ENCODE measurements around the gene IPCEF1. TPM values are rescaled to one million over a fixed set of nuclear protein-coding genes. Genes with fewer than 3 reads are reported as not detected.
A peak's percentile ranks its signal among the peaks of the same experiment; 100 is the strongest.

The IPCEF1 gene
- polyA plus RNA-seq, 6 donors from 2014 or later, result 0.13 to 1.0 (median 0.44) TPM; not detected in 2

DNA sequence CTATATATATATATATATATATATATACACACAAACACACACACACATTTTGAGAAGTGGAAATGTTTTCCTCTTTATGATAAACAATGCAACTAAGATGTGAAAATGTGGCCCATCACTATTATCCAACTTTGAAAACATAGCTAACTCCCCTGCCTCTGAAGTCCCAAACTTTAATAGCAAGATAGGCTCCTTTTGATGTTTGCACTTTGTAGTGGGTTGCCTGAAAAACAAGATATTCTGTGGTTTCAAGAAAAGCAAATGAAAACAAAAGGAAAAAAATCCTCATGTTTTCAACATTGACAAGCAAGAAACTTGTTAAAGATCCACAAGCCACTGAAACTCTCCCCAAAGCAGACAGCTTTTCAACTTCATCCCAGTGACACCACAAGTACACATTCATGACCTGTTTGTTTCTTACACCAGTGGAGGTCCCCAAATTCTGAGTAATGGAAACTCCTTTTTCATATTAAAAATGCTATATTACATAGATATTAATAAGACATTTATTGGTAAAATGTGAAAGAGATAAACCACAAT lies 90.0 kb downstream of the IPCEF1 start:
- H3K4me3 Mint-ChIP-seq, result no peak overlapping the region
- DNase-seq (no peak), ATAC-seq (ENCODE audit: low read depth in 2 of 2) (no peak)
- no peaks in the 10 kb centered on the region for H3K36me3 Mint-ChIP-seq
- H3K9me3 Mint-ChIP-seq, result peaks cover 0 to 11% (median 3%) of the 10 kb centered on the region in 7 donors
- H3K4me1 Mint-ChIP-seq, result peaks cover 0 to 10% (median 6%) of the 10 kb centered on the region in 3 donors
- no peak overlapping the region for H3K27ac Mint-ChIP-seq
- H3K27me3 Mint-ChIP-seq, result no peaks in the 10 kb centered on the region

DNA sequence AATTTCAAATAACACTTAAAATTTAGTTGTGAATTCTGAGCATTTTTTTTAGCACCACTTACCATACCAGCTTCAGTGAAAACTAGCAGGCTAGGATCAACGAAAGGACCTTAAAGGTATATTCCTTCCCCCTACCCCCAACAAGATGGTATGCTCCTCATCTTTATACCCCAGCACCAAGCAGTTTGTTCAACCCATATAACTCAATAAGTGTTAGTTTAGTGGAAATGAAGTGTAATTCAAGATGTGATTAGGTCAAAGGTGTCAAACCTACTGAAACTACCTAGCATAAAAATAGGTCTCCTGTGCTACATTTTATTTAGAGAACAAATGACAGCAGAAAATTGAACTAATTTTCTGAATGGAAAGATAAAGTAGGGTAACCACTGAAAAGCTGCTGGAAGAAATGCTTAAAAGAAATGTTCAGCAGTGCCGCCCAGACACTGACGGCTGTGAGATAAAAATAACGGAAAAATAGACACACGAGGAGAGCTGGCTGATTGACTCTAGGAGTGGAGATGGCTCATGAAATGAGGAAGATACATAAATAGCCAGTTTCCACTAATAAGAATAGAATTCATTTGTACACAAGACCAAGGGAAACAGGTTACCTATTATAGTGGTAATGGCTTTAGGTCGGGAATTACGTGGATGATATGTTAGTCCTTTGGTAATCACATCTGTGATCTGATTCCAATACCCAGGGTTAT lies 94.8 kb downstream of the IPCEF1 start:
- Mint-ChIP-seq H3K36me3 (no peaks in the 10 kb centered on the region), H3K27me3 (peaks cover 0 to 9% (median 0%) of the 10 kb centered on the region in 3 donors), H3K4me3 (no peak overlapping the region), H3K4me1 (peaks cover 12 to 34% (median 27%) of the 10 kb centered on the region in 3 donors), H3K9me3 (peaks cover 0 to 17% (median 6%) of the 10 kb centered on the region in 7 donors), H3K27ac (peak overlapping the region in 1 of 6 donors; percentile 16)
- peak in 1 of 2 donors; percentile 54 for ATAC-seq (ENCODE audit: low read depth in 2 of 2)
- DNase-seq, result no peak

DNA sequence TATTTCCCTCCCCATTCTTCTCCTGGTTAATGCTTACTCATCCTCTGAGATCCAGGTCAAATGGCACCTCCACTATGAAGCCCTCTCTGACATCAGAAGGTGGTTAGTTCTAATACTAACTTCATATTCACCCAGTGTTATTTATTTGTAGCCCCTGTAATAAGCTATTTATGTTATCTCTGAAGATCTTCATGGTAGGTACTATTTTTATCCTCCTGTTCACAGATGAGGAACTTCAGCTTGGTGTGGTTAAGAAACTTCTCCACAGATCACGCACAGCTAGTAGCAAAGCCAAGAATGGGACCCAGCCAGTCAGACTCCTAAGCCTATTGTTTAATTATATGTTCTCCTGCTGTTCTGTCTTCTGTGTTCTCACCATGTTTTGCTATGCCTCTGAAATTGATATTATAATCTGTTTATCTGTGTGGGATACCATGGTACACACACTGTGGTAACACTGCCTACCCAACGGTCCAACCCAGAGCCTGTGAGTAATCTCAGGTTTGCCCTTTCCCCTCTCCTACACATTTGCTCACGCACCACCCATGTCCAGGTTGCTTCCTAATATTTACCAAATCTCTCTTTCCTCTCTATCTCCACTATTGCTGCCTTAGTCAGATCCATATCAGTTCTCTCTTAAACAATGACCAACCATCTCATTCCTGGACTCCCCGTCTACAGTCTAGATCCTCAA lies 98.4 kb downstream of the IPCEF1 start:
- peaks cover 10 to 35% (median 15%) of the 10 kb centered on the region in 7 donors for H3K9me3 Mint-ChIP-seq
- H3K4me3 Mint-ChIP-seq, result peak overlapping the region in 4 of 8 donors; percentile 2 to 57 (median 17)
- DNase-seq (no peak), ATAC-seq (ENCODE audit: low read depth in 2 of 2) (peak in 1 of 2 donors; percentile 62)
- H3K27me3 Mint-ChIP-seq, result peaks cover 0 to 13% (median under 1%) of the 10 kb centered on the region in 3 donors
- peak overlapping the region in 1 of 6 donors; percentile 4 for H3K27ac Mint-ChIP-seq
- peaks cover 0 to 16% of the 10 kb centered on the region in 2 donors for H3K36me3 Mint-ChIP-seq
- H3K4me1 Mint-ChIP-seq, result peaks cover 12 to 34% (median 27%) of the 10 kb centered on the region in 3 donors

DNA sequence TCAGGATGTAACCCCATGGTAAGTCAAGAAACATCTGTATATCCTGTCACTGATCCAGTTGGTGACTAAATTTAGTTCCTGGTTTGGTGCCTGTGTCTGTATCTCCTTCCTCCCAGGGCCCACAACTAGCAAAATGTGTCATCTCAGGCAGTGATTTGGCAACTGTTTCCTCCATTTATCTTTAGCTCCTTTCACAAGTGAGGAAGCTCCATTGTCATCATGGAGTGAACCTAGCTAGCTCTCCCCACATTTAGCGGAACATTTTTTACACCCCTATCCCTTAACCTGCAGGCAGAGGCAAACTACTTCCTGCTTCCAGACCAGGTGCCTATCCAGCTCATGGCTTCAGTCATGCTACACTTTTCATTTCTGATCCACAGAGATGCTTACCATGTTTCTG lies 99.5 kb downstream of the IPCEF1 start:
- DNase-seq (no peak), ATAC-seq (ENCODE audit: low read depth in 2 of 2) (no peak)
- H3K27me3 Mint-ChIP-seq, result peaks cover 4 to 15% (median 7%) of the 10 kb centered on the region in 3 donors
- H3K4me3 Mint-ChIP-seq, result peak overlapping the region in 2 of 8 donors; percentile 10 to 65
- peaks cover 12 to 28% (median 26%) of the 10 kb centered on the region in 3 donors for H3K4me1 Mint-ChIP-seq
- no peak overlapping the region for H3K27ac Mint-ChIP-seq
- H3K36me3 Mint-ChIP-seq, result peaks cover 0 to 16% of the 10 kb centered on the region in 2 donors
- H3K9me3 Mint-ChIP-seq, result peaks cover 10 to 35% (median 16%) of the 10 kb centered on the region in 7 donors

DNA sequence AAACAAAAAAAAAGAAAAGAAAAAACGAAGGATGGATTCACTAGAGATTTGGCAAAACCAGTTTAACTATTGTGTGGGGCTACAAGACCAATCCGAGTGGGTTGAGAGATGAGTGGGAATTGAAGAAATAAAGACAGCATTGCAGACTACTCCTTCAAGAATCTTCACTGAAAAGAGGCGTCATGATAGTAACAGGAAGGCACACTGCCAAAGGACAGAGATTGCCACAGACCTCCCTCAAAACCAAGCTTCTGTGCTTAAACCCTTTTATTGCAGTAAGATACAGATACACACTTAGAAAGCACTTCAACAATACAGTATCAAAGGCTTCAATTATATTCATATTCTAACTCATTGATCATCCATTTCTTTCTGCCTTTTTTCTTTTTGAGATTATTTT lies 103.9 kb downstream of the IPCEF1 start:
- peaks cover 8 to 14% (median 10%) of the 10 kb centered on the region in 3 donors for H3K27me3 Mint-ChIP-seq
- peaks cover 10 to 19% (median 19%) of the 10 kb centered on the region in 3 donors for H3K4me1 Mint-ChIP-seq
- no peak overlapping the region for H3K4me3 Mint-ChIP-seq
- ATAC-seq (ENCODE audit: low read depth in 2 of 2) (no peak), DNase-seq (no peak)
- H3K27ac Mint-ChIP-seq, result no peak overlapping the region
- H3K36me3 Mint-ChIP-seq, result peaks cover 0 to 16% of the 10 kb centered on the region in 2 donors
- peaks cover 10 to 35% (median 18%) of the 10 kb centered on the region in 7 donors for H3K9me3 Mint-ChIP-seq

DNA sequence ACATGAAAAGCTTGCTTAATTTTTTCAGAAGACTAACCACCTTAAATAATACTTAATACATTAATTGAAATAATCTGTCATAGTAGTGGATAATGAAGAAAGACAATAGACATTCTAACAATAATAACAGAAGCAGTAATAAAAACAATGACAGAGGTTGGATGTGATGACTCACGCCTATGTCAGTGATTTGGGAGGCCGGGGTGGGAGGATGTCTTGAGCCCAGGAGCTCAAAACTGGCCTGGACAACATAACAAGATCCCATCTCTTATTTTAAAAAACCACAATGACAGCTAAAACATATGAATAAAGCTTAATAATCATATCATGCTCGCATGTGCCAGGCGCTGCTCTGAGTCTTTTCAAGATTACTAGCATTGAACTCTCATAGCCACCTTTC lies 105.5 kb downstream of the IPCEF1 start:
- ATAC-seq (ENCODE audit: low read depth in 2 of 2) (no peak), DNase-seq (no peak)
- Mint-ChIP-seq H3K27me3 (peaks cover 8 to 15% (median 14%) of the 10 kb centered on the region in 3 donors), H3K9me3 (peaks cover 10 to 22% (median 13%) of the 10 kb centered on the region in 7 donors), H3K27ac (no peak overlapping the region), H3K4me1 (peaks cover 7 to 20% (median 18%) of the 10 kb centered on the region in 3 donors), H3K4me3 (no peak overlapping the region), H3K36me3 (peaks cover 0 to 9% of the 10 kb centered on the region in 2 donors)

DNA sequence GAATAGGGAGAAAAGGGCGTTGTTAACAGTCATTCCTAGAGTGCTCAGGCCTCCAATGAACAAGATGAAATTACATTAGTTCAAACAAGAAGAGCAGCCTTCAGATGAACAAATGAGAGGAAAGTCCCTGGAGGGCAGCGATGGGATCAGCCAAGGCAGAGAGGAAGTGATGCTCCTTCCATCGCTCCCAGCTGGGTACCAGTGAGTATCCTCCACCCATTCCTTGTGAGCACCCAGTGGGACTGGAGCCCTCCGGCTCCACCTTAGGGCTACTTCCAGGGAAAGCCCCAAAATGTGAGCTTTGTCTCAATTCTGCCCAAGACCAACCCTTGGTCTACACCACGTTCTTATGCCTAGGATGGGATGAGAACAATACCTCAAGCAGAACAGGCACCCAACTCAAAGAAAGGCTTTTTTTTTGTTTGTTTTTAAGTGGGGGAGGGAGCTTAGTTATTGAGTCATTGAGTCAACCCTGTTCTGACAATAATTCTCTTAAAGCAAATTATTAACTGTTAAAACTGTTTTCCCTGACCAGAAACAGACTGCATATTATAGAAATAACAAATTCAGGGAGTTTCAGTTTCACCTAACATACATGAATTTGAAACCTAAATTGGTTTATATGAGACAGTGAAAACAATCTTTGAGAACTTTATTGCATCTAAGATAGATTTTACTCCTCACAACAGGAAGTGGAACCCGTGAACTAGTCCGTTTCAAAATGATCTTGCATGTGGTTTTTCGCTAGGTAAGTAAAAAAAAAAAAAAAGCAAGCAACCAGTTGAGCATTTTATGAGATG lies 106.9 kb downstream of the IPCEF1 start:
- Mint-ChIP-seq H3K36me3 (no peaks in the 10 kb centered on the region), H3K4me3 (peak overlapping the region in 6 of 8 donors; percentile 17 to 64 (median 48)), H3K9me3 (peaks cover 3 to 9% (median 5%) of the 10 kb centered on the region in 7 donors), H3K27ac (peak overlapping the region in 1 of 6 donors; percentile 4), H3K4me1 (peaks cover 7 to 20% (median 18%) of the 10 kb centered on the region in 3 donors), H3K27me3 (peaks cover 12 to 20% (median 13%) of the 10 kb centered on the region in 3 donors)
- ATAC-seq (ENCODE audit: low read depth in 2 of 2), result peak in 1 of 2 donors; percentile 51
- DNase-seq, result peak; percentile 7

DNA sequence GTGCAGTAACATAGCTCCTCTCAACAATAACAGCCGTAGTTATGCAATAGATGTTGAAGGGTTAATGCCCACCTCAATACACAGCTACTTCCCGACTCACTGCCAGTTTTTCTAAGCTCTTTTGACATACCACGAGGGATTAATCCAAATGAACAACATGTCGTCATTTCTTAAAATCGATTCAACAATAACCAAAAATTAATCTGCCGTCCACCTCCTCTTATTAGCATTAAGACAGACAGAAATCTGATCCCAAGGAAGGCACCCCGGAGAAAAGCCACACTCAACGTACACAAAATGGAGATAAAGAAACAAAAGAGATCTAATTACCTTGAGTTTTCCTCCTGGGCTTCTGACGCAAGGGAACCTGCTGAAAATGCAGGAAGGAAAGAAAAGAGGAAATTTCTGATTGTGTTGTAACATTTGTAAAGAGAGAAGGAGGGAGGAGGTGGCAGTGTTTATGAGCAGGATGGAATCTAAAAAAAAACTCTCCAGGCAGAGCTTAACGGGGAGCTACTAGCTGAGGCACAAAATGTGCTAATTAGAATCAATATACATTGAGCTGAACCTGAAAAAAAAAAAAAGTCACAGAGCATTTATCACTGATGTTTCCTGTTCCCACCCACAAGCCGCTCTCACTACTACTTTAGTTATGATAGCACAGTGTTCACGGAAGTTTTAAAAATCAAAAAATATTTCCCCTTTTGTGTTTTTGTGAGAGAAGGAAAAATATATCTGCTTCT lies 109.3 kb downstream of the IPCEF1 start:
- ATAC-seq (ENCODE audit: low read depth in 2 of 2), result peak in 1 of 2 donors; percentile 39
- Mint-ChIP-seq H3K27ac (no peak overlapping the region), H3K36me3 (no peaks in the 10 kb centered on the region), H3K4me3 (peak overlapping the region in 1 of 8 donors; percentile 22), H3K9me3 (peaks cover 0 to 9% (median 0%) of the 10 kb centered on the region in 7 donors), H3K27me3 (peaks cover 13 to 20% (median 16%) of the 10 kb centered on the region in 3 donors), H3K4me1 (peaks cover 7 to 20% (median 18%) of the 10 kb centered on the region in 3 donors)
- no peak for DNase-seq

DNA sequence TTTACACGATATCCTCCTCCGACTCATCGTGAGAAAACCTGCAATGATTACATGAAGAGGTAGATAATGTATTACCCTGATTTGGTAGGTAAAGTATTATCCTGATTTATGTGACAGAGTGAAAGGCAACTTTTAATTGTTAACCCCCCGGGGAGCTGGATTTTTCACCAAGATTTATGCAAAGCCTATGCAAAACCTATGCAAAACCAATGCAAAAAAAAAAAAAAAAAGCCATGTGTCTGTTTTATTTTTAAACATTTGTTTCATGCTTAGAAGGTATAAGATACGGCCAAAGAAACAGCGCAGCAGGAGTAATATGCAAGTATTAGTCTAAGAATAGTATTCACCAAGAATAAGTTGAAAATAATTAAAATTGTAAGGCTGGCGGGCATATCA lies 109.9 kb downstream of the IPCEF1 start:
- ATAC-seq (ENCODE audit: low read depth in 2 of 2) (no peak), DNase-seq (no peak)
- peaks cover 0 to 5% (median 0%) of the 10 kb centered on the region in 7 donors for H3K9me3 Mint-ChIP-seq
- H3K4me3 Mint-ChIP-seq, result no peak overlapping the region
- H3K36me3 Mint-ChIP-seq, result no peaks in the 10 kb centered on the region
- H3K4me1 Mint-ChIP-seq, result peaks cover 7 to 20% (median 18%) of the 10 kb centered on the region in 3 donors
- H3K27ac Mint-ChIP-seq, result no peak overlapping the region
- H3K27me3 Mint-ChIP-seq, result peaks cover 8 to 14% (median 13%) of the 10 kb centered on the region in 3 donors

DNA sequence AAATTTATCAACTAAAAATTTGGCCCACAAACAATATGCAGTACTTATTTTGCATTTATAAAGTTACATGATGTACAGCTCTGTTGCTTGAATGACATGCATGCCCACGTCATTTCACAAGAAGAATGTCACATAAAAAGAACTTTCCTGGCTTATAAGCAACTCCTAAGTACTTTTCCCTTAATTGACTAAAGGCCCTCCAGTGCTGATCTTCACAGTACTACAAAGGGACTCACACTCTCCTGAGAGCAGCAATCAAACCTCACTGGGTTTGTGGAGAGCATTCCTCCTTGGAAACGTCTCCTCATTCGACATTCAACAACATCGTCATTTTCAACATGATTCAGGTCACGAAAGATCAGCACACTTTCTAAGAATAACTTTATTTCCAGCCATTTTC lies 111.1 kb downstream of the IPCEF1 start:
- Mint-ChIP-seq H3K36me3 (no peaks in the 10 kb centered on the region), H3K4me1 (peaks cover 7 to 20% (median 18%) of the 10 kb centered on the region in 3 donors), H3K4me3 (no peak overlapping the region), H3K27me3 (peaks cover 4 to 16% (median 13%) of the 10 kb centered on the region in 3 donors), H3K9me3 (peaks cover 0 to 9% (median 0%) of the 10 kb centered on the region in 7 donors), H3K27ac (no peak overlapping the region)
- ATAC-seq (ENCODE audit: low read depth in 2 of 2) (no peak), DNase-seq (no peak)

DNA sequence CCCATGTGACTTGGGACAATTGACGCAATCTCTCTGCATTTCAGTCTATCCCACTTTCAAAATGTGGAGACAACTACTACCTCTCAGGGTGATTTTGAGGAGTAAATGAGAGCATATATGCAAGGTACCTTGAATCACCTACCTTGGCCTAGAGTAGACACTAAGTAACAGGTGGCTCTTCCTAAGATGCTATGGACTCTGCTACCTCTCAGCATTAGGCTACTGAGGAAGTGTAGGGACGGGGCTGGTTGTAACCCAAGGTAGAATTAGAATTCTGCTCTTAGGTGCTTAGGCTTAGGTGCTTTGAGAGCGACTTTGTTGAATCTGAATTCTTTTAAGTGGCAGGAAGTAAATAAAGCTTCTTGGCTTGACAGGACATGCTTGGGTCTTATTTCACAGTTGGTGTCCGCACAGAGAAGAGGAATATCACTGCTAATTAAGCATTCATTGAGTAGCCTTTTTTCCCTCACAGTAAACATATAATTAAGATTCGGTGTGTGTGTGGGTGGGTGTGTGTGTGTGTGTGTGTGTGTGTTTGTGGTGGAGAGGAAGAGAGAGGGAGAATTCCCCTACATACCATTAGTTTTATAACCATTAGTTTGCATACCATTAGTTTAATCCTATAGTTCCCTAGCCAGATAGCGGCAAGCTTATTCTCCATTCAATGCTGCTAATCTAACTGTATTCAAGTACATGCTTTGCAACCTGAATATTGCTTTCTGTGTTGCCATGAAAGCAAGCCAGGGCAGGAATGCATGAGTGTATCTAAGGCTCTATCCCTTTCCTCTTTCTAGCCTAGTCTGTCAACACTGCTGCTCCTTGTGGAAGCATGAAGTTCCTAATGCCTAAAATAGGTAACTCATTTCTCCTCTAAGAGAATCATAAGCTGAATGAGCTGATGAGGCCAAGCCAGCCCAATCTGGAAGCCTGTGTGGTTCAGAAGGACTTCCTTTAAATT lies 112.5 kb downstream of the IPCEF1 start:
- ATAC-seq (ENCODE audit: low read depth in 2 of 2) (no peak), DNase-seq (no peak)
- Mint-ChIP-seq H3K4me3 (no peak overlapping the region), H3K27ac (peak overlapping the region in 1 of 6 donors; percentile 19), H3K27me3 (peaks cover 4 to 16% (median 13%) of the 10 kb centered on the region in 3 donors), H3K4me1 (peaks cover under 1 to 11% (median 8%) of the 10 kb centered on the region in 3 donors), H3K9me3 (peaks cover 0 to 9% (median 0%) of the 10 kb centered on the region in 7 donors), H3K36me3 (no peaks in the 10 kb centered on the region)
